ENCODE measurements around the gene GIT2. TPM values are rescaled to one million over a fixed set of nuclear protein-coding genes. Genes with fewer than 3 reads are reported as not detected.
A peak's percentile ranks its signal among the peaks of the same experiment; 100 is the strongest.
"Not testable (repeated sequence)": the region's sequence is repeated elsewhere in the genome, so short reads cannot be mapped to it uniquely, and the experiment has no call there.

GIT2 gene
- total RNA-seq, 2 donors from 2014 or later: 64.3 to 70.1 TPM

- ATAC-seq (no peak), DNase-seq (ENCODE audit: low spot score in 2 of 2) (no peak)
- Mint-ChIP-seq H3K9me3 (no peaks in the 10 kb centered on the region), H3K27ac (peak overlapping the region; percentile 11 to 92), H3K36me3 (peaks cover 18 to 19% of the 10 kb centered on the region in 2 donors)
Measured at GRCh38 chr12:109994401-109995175, 1.6 kb downstream of the GIT2 start.

GRCh38 chr12:109993091-109993490, 3.1 kb downstream of the GIT2 start:
- Mint-ChIP-seq H3K9me3 (no peaks in the 10 kb centered on the region), H3K27ac (no peak overlapping the region), H3K36me3 (peaks cover 26 to 30% of the 10 kb centered on the region in 2 donors)
- DNase-seq (ENCODE audit: low spot score in 2 of 2) (no peak), ATAC-seq (no peak)

GRCh38 chr12:109991586-109991985, 4.6 kb downstream of the GIT2 start:
- Mint-ChIP-seq H3K27ac (no peak overlapping the region), H3K9me3 (no peaks in the 10 kb centered on the region), H3K36me3 (peaks cover 26 to 38% of the 10 kb centered on the region in 2 donors)
- no peak for DNase-seq (ENCODE audit: low spot score in 2 of 2)
- ATAC-seq: no peak

- DNase-seq (ENCODE audit: low spot score in 2 of 2) (no peak), ATAC-seq (no peak)
- Mint-ChIP-seq H3K9me3 (no peaks in the 10 kb centered on the region), H3K36me3 (peaks cover 20 to 53% of the 10 kb centered on the region in 2 donors), H3K27ac (peak overlapping the region in 1 of 2 donors; percentile 28)
Measured at GRCh38 chr12:109989380-109989779, 6.8 kb downstream of the GIT2 start.

GRCh38 chr12:109988903-109989302, 7.3 kb downstream of the GIT2 start:
- ATAC-seq (no peak), DNase-seq (ENCODE audit: low spot score in 2 of 2) (no peak)
- H3K27ac Mint-ChIP-seq: peak overlapping the region; percentile 15 to 28
- no peaks in the 10 kb centered on the region for H3K9me3 Mint-ChIP-seq
- peaks cover 20 to 53% of the 10 kb centered on the region in 2 donors for H3K36me3 Mint-ChIP-seq

GRCh38 chr12:109988274-109988673, 7.9 kb downstream of the GIT2 start:
- DNase-seq (ENCODE audit: low spot score in 2 of 2) (no peak), ATAC-seq (no peak)
- peak overlapping the region in 1 of 2 donors; percentile 88 for H3K27ac Mint-ChIP-seq
- peaks cover 23 to 57% of the 10 kb centered on the region in 2 donors for H3K36me3 Mint-ChIP-seq
- H3K9me3 Mint-ChIP-seq: no peaks in the 10 kb centered on the region

GRCh38 chr12:109987615-109988014, 8.6 kb downstream of the GIT2 start:
- Mint-ChIP-seq H3K27ac (peak overlapping the region; percentile 74 to 88), H3K9me3 (no peaks in the 10 kb centered on the region), H3K36me3 (peaks cover 27 to 64% of the 10 kb centered on the region in 2 donors)
- DNase-seq (ENCODE audit: low spot score in 2 of 2) (peak in 1 of 2 donors; percentile 39), ATAC-seq (peak; percentile 94 to 96)

GRCh38 chr12:109986236-109986635, 9.9 kb downstream of the GIT2 start:
- ATAC-seq: not testable (repeated sequence)

GRCh38 chr12:109983432-109984142, 12.6 kb downstream of the GIT2 start:
- H3K36me3 Mint-ChIP-seq: peaks cover 35 to 72% of the 10 kb centered on the region in 2 donors
- H3K27ac Mint-ChIP-seq: no peak overlapping the region
- peaks cover 2 to 3% of the 10 kb centered on the region in 2 donors for H3K9me3 Mint-ChIP-seq
- ATAC-seq (peak in 1 of 2 donors; percentile 21), DNase-seq (ENCODE audit: low spot score in 2 of 2) (no peak)

More at GRCh38 chr12:109986236-109986635, 9.9 kb downstream of the GIT2 start:
- H3K27ac Mint-ChIP-seq: peak overlapping the region; percentile 61 to 68
- not testable (repeated sequence) for DNase-seq (ENCODE audit: low spot score in 2 of 2); H3K9me3 Mint-ChIP-seq
- H3K36me3 Mint-ChIP-seq: peaks cover 33 to 71% of the 10 kb centered on the region in 2 donors

GRCh38 chr12:109982210-109982609, 14.0 kb downstream of the GIT2 start:
- Mint-ChIP-seq H3K36me3 (peaks cover 39 to 75% of the 10 kb centered on the region in 2 donors), H3K9me3 (peaks cover 3 to 7% of the 10 kb centered on the region in 2 donors), H3K27ac (peak overlapping the region; percentile 66 to 82)
- ATAC-seq (no peak), DNase-seq (ENCODE audit: low spot score in 2 of 2) (no peak)

GRCh38 chr12:109981311-109981710, 14.9 kb downstream of the GIT2 start:
- peaks cover 3 to 7% of the 10 kb centered on the region in 2 donors for H3K9me3 Mint-ChIP-seq
- peaks cover 39 to 82% of the 10 kb centered on the region in 2 donors for H3K36me3 Mint-ChIP-seq
- DNase-seq (ENCODE audit: low spot score in 2 of 2) (peak; percentile 58 to 74), ATAC-seq (peak; percentile 93 to 96)
- H3K27ac Mint-ChIP-seq: peak overlapping the region; percentile 72 to 82

GRCh38 chr12:109972821-109973220, 23.3 kb downstream of the GIT2 start:
- DNase-seq (ENCODE audit: low spot score in 2 of 2): no peak
- Mint-ChIP-seq H3K36me3 (peaks cover 11 to 59% of the 10 kb centered on the region in 2 donors), H3K27ac (peak overlapping the region in 1 of 2 donors; percentile 79), H3K9me3 (no peaks in the 10 kb centered on the region)
- no peak for ATAC-seq

- ATAC-seq (no peak), DNase-seq (ENCODE audit: low spot score in 2 of 2) (no peak)
- no peaks in the 10 kb centered on the region for H3K9me3 Mint-ChIP-seq
- H3K36me3 Mint-ChIP-seq: peaks cover 11 to 42% of the 10 kb centered on the region in 2 donors
- H3K27ac Mint-ChIP-seq: no peak overlapping the region
Measured at GRCh38 chr12:109968801-109969200, 27.4 kb downstream of the GIT2 start.

- ATAC-seq (peak; percentile 49 to 71), DNase-seq (ENCODE audit: low spot score in 2 of 2) (no peak)
- H3K9me3 Mint-ChIP-seq: no peaks in the 10 kb centered on the region
- peaks cover 4 to 35% of the 10 kb centered on the region in 2 donors for H3K36me3 Mint-ChIP-seq
- H3K27ac Mint-ChIP-seq: peak overlapping the region in 1 of 2 donors; percentile 56
Measured at GRCh38 chr12:109968032-109968420, 28.1 kb downstream of the GIT2 start.

- Mint-ChIP-seq H3K36me3 (peaks cover 4 to 34% of the 10 kb centered on the region in 2 donors), H3K27ac (peak overlapping the region in 1 of 2 donors; percentile 56)
- no peak for DNase-seq (ENCODE audit: low spot score in 2 of 2)
Measured at GRCh38 chr12:109967383-109968031, 28.7 kb downstream of the GIT2 start.

GRCh38 chr12:109966546-109966945, 29.6 kb downstream of the GIT2 start:
- no peaks in the 10 kb centered on the region for H3K9me3 Mint-ChIP-seq
- peaks cover 0 to 28% of the 10 kb centered on the region in 2 donors for H3K36me3 Mint-ChIP-seq
- H3K27ac Mint-ChIP-seq: no peak overlapping the region
- ATAC-seq (no peak), DNase-seq (ENCODE audit: low spot score in 2 of 2) (no peak)

More at GRCh38 chr12:109967383-109968031, 28.7 kb downstream of the GIT2 start:
- peak; percentile 36 to 47 for ATAC-seq
- H3K9me3 Mint-ChIP-seq: no peaks in the 10 kb centered on the region
